GM12878 (cell line): Measurements from ENCODE around the gene ARHGAP32. TPM values are rescaled to one million over a fixed set of nuclear protein-coding genes. Genes with fewer than 3 reads are reported as not detected.

Experiments used
- ATF2 ChIP-seq: IDR thresholded peaks from 2 replicates; pipeline ENCODE4 v1.6.1; 2012; ENCODE audit warnings: low read length, inconsistent platforms
- EP300 ChIP-seq, 2 experiments: fragments of 150-350 bp in 1 of 2; IDR thresholded peaks; 2 replicates each; pipeline ENCODE4 v1.6.1; 2011 to 2012; ENCODE audit warnings: low read depth in 2 of 2, low read length in 2 of 2, borderline replicate concordance in 1 of 2, improper control_type of control experiment in 1 of 2, inconsistent platforms in 1 of 2; ENCODE audit not compliant: control insufficient read depth in 1 of 2
- HDGF ChIP-seq: fragments of 450-650 bp; IDR thresholded peaks from 2 replicates; pipeline ENCODE4 v1.6.1; 2016; ENCODE audit warnings: antibody characterized with exemption
- KLF5 ChIP-seq: fragments of 450-650 bp; IDR thresholded peaks from 2 replicates; pipeline ENCODE4 v1.6.1; 2014; ENCODE audit warnings: mild to moderate bottlenecking; ENCODE audit not compliant: partially characterized antibody
- MTA2 ChIP-seq: fragments of 450-650 bp; IDR thresholded peaks from 2 replicates; pipeline ENCODE4 v1.6.1; 2016; ENCODE audit warnings: low read depth, mild to moderate bottlenecking, moderate library complexity
- POLR2A ChIP-seq: IDR thresholded peaks from 2 replicates; pipeline ENCODE4 v1.6.1; 2011; ENCODE audit warnings: low read depth, mild to moderate bottlenecking, low read length
- RAD51 ChIP-seq: fragments of 450-650 bp; IDR thresholded peaks from 2 replicates; pipeline ENCODE4 v1.6.1; 2016; ENCODE audit warnings: moderate library complexity, mild to moderate bottlenecking, inconsistent platforms
- polyA plus RNA-seq, 11 experiments: library from polyadenylated mRNA; depleted of rRNA in 4 of 11; unstranded in 6 of 11; stranded (reverse) in 5 of 11; fragments of >200 nt; fragmentation: Nextera tagmentation in 4 of 11; fragmentation: Illumina TruSeq in 1 of 11; extraction: Ambion mirVana in 4 of 11; extraction: Trizol in 1 of 11; gene quantifications; 1 replicate in 1 of 11; 2 replicates in 10 of 11; pipeline versions ENCODE4 v1.2.1 to v1.2.3, GENCODE V29; 2011 to 2016; ENCODE audit warnings: inconsistent platforms in 2 of 11, missing spikeins in 2 of 11, low read depth in 1 of 11
- total RNA-seq, 4 experiments: library from RNA; depleted of rRNA in 3 of 4; stranded (reverse); fragments of >200 nt in 3 of 4; fragmentation: Illumina TruSeq in 1 of 4; extraction: Trizol in 1 of 4; gene quantifications; 2 replicates each; pipeline versions ENCODE4 v1.2.1 to v1.2.3, GENCODE V29; 2013 to 2021
- TF ChIP-seq, protein P1 (sequence below): fragments of 450-650 bp; IDR thresholded peaks from 2 replicates; pipeline ENCODE4 v1.6.1; 2018; ENCODE audit warnings: mild to moderate bottlenecking, low read depth, moderate library complexity; ENCODE audit not compliant: partially characterized antibody
- TF ChIP-seq, protein P2 (sequence below): IDR thresholded peaks from 2 replicates; pipeline ENCODE4 v1.6.1; 2011; ENCODE audit warnings: mild to moderate bottlenecking, low read depth, low read length, moderate library complexity; ENCODE audit not compliant: insufficient replicate concordance

Gene ARHGAP32
- total and polyA plus RNA-seq, 10 of the 15 experiments (the other 5 are each of a cell fraction or from before 2014, with no cell fraction given): under 0.01 to 0.46 (median 0.12) TPM; not detected in 1

- no peak for TF ChIP-seq ATF2
- no peak for TF ChIP-seq HDGF
- no peak for TF ChIP-seq KLF5
- TF ChIP-seq, protein P1, sequence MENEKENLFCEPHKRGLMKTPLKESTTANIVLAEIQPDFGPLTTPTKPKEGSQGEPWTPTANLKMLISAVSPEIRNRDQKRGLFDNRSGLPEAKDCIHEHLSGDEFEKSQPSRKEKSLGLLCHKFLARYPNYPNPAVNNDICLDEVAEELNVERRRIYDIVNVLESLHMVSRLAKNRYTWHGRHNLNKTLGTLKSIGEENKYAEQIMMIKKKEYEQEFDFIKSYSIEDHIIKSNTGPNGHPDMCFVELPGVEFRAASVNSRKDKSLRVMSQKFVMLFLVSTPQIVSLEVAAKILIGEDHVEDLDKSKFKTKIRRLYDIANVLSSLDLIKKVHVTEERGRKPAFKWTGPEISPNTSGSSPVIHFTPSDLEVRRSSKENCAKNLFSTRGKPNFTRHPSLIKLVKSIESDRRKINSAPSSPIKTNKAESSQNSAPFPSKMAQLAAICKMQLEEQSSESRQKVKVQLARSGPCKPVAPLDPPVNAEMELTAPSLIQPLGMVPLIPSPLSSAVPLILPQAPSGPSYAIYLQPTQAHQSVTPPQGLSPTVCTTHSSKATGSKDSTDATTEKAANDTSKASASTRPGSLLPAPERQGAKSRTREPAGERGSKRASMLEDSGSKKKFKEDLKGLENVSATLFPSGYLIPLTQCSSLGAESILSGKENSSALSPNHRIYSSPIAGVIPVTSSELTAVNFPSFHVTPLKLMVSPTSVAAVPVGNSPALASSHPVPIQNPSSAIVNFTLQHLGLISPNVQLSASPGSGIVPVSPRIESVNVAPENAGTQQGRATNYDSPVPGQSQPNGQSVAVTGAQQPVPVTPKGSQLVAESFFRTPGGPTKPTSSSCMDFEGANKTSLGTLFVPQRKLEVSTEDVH: no peak
- TF ChIP-seq RAD51: no peak
- TF ChIP-seq EP300 (IDR thresholded peaks at IDR 0.05; ENCODE audit: borderline replicate concordance in 1 of 2, control insufficient read depth in 1 of 2, low read depth in 2 of 2, low read length in 2 of 2): no peak
- TF ChIP-seq, protein P2, sequence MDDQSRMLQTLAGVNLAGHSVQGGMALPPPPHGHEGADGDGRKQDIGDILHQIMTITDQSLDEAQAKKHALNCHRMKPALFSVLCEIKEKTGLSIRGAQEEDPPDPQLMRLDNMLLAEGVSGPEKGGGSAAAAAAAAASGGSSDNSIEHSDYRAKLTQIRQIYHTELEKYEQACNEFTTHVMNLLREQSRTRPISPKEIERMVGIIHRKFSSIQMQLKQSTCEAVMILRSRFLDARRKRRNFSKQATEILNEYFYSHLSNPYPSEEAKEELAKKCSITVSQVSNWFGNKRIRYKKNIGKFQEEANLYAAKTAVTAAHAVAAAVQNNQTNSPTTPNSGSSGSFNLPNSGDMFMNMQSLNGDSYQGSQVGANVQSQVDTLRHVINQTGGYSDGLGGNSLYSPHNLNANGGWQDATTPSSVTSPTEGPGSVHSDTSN: no peak
- TF ChIP-seq POLR2A: no peak
- TF ChIP-seq MTA2: no peak
- TF ChIP-seq, all 136 proteins: peak for 0
Observed at GRCh38 chr11:129086976-129087375, 105.1 kb downstream of the ARHGAP32 start (continued).
